GM06990 (cell line): Measurements from ENCODE around the gene NTM.

ENCODE experiments used
- DNase-seq: peaks from one replicate; pipeline ENCODE4 v3.0.0-alpha.2; 2011; ENCODE audit not compliant: insufficient read length; ENCODE audit errors: extremely low read depth
- H3K27me3 ChIP-seq: replicated peaks from 2 replicates; pipeline ENCODE4 v1.6.0; 2011; ENCODE audit warnings: low read length; ENCODE audit not compliant: control insufficient read depth, insufficient read depth
- H3K36me3 ChIP-seq: 2 replicates; pipeline ENCODE4 v1.5.1; 2011; ENCODE audit warnings: low read length; ENCODE audit not compliant: control insufficient read depth, insufficient read depth
- H3K4me3 ChIP-seq: replicated peaks from 2 replicates; pipeline ENCODE4 v1.5.1; 2011; ENCODE audit warnings: low read depth, mild to moderate bottlenecking, control low read depth, low read length
- CTCF ChIP-seq: IDR thresholded peaks from 2 replicates; pipeline ENCODE4 v1.5.1; 2011; ENCODE audit warnings: low read length, control low read depth, mild to moderate bottlenecking, inconsistent platforms; ENCODE audit not compliant: insufficient read depth, poor library complexity, severe bottlenecking

Gene NTM

GRCh38 chr11:131966667-131967066, 596.3 kb downstream of the NTM start:
- no peaks in the 10 kb centered on the region for H3K36me3 ChIP-seq
- H3K27me3 ChIP-seq: peaks cover 5% of the 10 kb centered on the region
- no peak overlapping the region for H3K4me3 ChIP-seq
- no peak for DNase-seq
- TF ChIP-seq CTCF: no peak

DNA sequence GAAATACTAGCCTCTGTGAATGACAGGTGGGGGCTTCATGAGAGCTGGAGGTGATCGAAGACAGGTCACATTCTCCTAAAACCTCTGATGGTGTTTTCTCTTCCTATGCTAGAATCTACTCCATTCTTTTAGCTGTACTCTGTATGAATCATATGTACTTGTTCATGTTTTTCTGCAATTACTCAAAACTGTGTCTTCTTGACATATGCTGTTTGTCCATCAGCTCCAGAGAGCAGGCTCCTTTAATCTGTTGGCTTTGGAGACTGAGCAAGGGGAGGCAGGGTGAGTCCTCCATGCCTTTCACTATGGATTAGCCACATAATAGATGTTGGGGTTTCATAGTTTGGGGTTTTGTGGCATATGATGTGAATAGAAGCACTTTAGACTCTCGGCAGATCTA, 598.8 kb downstream of the NTM start:
- DNase-seq: no peak
- Histone ChIP-seq H3K36me3 (no peaks in the 10 kb centered on the region), H3K27me3 (peaks cover 4% of the 10 kb centered on the region), H3K4me3 (no peak overlapping the region)
- TF ChIP-seq CTCF: no peak

DNA sequence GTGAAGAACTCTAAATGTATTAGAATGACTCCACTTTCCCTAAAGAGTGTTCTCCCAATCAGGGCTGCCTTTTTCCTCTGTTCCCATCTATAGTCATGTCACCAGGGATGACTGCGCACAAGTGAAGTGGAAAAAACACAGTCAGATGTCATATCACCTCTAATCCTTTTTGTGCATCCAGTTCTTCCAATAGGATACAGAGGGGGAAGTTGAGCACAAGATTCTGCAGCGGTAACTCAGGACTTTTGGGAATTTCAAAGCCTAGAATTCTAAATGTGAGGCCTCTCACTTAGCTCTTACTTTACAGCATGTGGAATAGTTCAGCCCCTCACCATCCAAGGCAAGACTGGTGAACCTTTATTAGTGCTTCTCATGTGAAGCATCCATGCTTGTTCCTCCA, 602.6 kb downstream of the NTM start:
- H3K36me3 ChIP-seq: no peaks in the 10 kb centered on the region
- TF ChIP-seq CTCF: no peak
- H3K4me3 ChIP-seq: no peak overlapping the region
- no peak for DNase-seq
- peaks cover 2% of the 10 kb centered on the region for H3K27me3 ChIP-seq

DNA sequence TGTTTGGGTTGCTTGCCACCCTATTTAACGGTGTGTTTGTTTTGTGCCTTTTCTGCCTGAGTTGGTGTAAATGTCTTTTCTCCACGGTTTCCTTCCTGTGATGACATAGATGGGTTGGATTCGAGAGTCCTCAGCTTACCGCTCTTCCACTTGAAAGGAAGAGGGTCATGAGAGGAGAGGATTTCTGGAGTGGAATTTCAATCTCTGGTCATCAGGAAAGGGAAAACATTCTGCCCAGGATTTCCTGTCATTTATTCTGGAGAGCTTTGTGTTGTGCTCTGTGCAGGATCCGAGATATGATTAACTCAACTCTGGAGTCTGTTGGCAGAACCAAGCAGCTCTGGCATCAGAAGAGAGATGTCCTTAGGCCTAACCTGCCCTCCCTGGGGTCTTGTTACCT, 605.2 kb downstream of the NTM start:
- no peak for TF ChIP-seq CTCF
- H3K36me3 ChIP-seq: no peaks in the 10 kb centered on the region
- DNase-seq: no peak
- no peak overlapping the region for H3K4me3 ChIP-seq
- peaks cover 1% of the 10 kb centered on the region for H3K27me3 ChIP-seq

GRCh38 chr11:131976021-131976420, 605.6 kb downstream of the NTM start:
- no peak for TF ChIP-seq CTCF
- DNase-seq: no peak
- Histone ChIP-seq H3K36me3 (no peaks in the 10 kb centered on the region), H3K4me3 (no peak overlapping the region), H3K27me3 (peaks cover 1% of the 10 kb centered on the region)

- no peak for TF ChIP-seq CTCF
- no peak for DNase-seq
- H3K27me3 ChIP-seq: peaks cover 1% of the 10 kb centered on the region
- no peaks in the 10 kb centered on the region for H3K36me3 ChIP-seq
- no peak overlapping the region for H3K4me3 ChIP-seq
Measured at GRCh38 chr11:131977231-131977630, 606.8 kb downstream of the NTM start.
